PC-3 (cell line): Measurements from ENCODE around the gene NOL4L. TPM values are rescaled to one million over a fixed set of nuclear protein-coding genes. Genes with fewer than 3 reads are reported as not detected.

Experiments
- ATAC-seq: fragments of 200-7000 bp; cut with Tn5 transposase; 2 replicates; pipeline ENCODE4 v1.9.1; 2020; ENCODE audit warnings: mild to moderate bottlenecking, moderate library complexity
- BruUV-seq: library from RNA; stranded (reverse); fragments of 400-500 nt; replicated peaks from 2 replicates; lab custom pipeline; 2021; lab: Mats Ljungman, UMichigan
- CTCF ChIA-PET: fragments of 300-600 bp; sonication (Branson Sonifier 250); formaldehyde crosslinking; loops from one replicate; lab custom pipeline; 2022; ENCODE audit warnings: antibody characterized with exemption; lab: Charles Lee
- POLR2A ChIA-PET: fragments of 300-600 bp; sonication (Branson Sonifier 250); formaldehyde crosslinking; loops from one replicate; lab custom pipeline; 2022; ENCODE audit warnings: antibody characterized with exemption; ENCODE audit not compliant: unreplicated experiment; lab: Charles Lee
- DNase-seq: peaks from one replicate; pipeline ENCODE4 v3.0.0-alpha.2; 2015
- H2AFZ ChIP-seq: fragments of 300-600 bp; sonication (generic); 2 replicates; pipeline ENCODE4 v1.6.0; 2016; ENCODE audit warnings: antibody characterized with exemption, low read length
- H3F3A ChIP-seq: fragments of 300-600 bp; sonication (generic); one replicate; pipeline ENCODE4 v1.6.0; 2017; ENCODE audit warnings: antibody characterized with exemption, low read length, control low read depth, mild to moderate bottlenecking; ENCODE audit not compliant: unreplicated experiment
- H3K27ac ChIP-seq: fragments of 300-600 bp; sonication (generic); 2 replicates; pipeline ENCODE4 v1.5.1; 2016; ENCODE audit warnings: mild to moderate bottlenecking, low read length
- H3K27me3 ChIP-seq: fragments of 300-600 bp; sonication (generic); 2 replicates; pipeline ENCODE4 v1.6.1; 2016; ENCODE audit warnings: low read length, mixed read lengths
- H3K36me3 ChIP-seq: fragments of 300-600 bp; sonication (generic); 2 replicates; pipeline ENCODE4 v1.6.1; 2016; ENCODE audit warnings: low read depth, mixed run types, low read length, mixed read lengths
- H3K4me1 ChIP-seq: fragments of 300-600 bp; sonication (generic); 2 replicates; pipeline ENCODE4 v1.5.1; 2016; ENCODE audit warnings: low read length; ENCODE audit not compliant: insufficient read depth
- H3K4me2 ChIP-seq: fragments of 300-600 bp; sonication (generic); 2 replicates; pipeline ENCODE4 v1.6.0; 2016; ENCODE audit warnings: low read length
- H3K4me3 ChIP-seq: fragments of 300-600 bp; sonication (generic); 2 replicates; pipeline ENCODE4 v1.5.1; 2016; ENCODE audit warnings: mild to moderate bottlenecking, low read length, mixed read lengths
- H3K79me2 ChIP-seq: fragments of 300-600 bp; sonication (generic); 2 replicates; pipeline ENCODE4 v1.6.1; 2017; ENCODE audit warnings: low read length, mixed read lengths
- H3K9ac ChIP-seq: fragments of 300-600 bp; sonication (generic); 2 replicates; pipeline ENCODE4 v1.6.0; 2016; ENCODE audit warnings: mild to moderate bottlenecking, low read length
- H3K9me2 ChIP-seq: fragments of 300-600 bp; sonication (generic); replicated peaks from 2 replicates; pipeline ENCODE4 v1.6.1; 2016; ENCODE audit warnings: mixed run types, low read length, mixed read lengths
- H3K9me3 ChIP-seq: fragments of 300-600 bp; sonication (generic); 2 replicates; pipeline ENCODE4 v1.6.1; 2016; ENCODE audit warnings: low read length, mixed read lengths
- H4K20me1 ChIP-seq: fragments of 300-600 bp; sonication (generic); 2 replicates; pipeline ENCODE4 v1.6.1; 2016; ENCODE audit warnings: low read length, mixed read lengths
- EZH2 ChIP-seq: fragments of 300-600 bp; sonication (generic); IDR thresholded peaks from one replicate; pipeline ENCODE4 v1.6.1; 2017; ENCODE audit warnings: antibody characterized with exemption, mild to moderate bottlenecking, low read length; ENCODE audit not compliant: unreplicated experiment
- EZH2phosphoT487 ChIP-seq: fragments of 300-600 bp; sonication (generic); IDR thresholded peaks from 2 replicates; pipeline ENCODE4 v1.6.1; 2018; ENCODE audit warnings: mild to moderate bottlenecking, antibody characterized with exemption, low read length, borderline replicate concordance
- intact Hi-C: fragments of 100-400 bp; cut with micrococcal nuclease; formaldehyde crosslinking; loops from 2 replicates; pipeline ENCODE4 v1.9.0; 2023
- total RNA-seq: library from RNA; depleted of rRNA; stranded (reverse); fragments of >200 nt; gene quantifications from 2 replicates; pipeline ENCODE4 v1.2.3, GENCODE V29; 2014
- TF ChIP-seq, protein P1 (sequence below): fragments of 300-600 bp; sonication (generic); conservative IDR thresholded peaks from 2 replicates; pipeline ENCODE4 v1.5.1; 2017; ENCODE audit warnings: antibody characterized with exemption, low read depth, mild to moderate bottlenecking, low read length

The NOL4L gene
- total RNA-seq, 1 experiment from 2014 or later = 7.3 TPM

DNA sequence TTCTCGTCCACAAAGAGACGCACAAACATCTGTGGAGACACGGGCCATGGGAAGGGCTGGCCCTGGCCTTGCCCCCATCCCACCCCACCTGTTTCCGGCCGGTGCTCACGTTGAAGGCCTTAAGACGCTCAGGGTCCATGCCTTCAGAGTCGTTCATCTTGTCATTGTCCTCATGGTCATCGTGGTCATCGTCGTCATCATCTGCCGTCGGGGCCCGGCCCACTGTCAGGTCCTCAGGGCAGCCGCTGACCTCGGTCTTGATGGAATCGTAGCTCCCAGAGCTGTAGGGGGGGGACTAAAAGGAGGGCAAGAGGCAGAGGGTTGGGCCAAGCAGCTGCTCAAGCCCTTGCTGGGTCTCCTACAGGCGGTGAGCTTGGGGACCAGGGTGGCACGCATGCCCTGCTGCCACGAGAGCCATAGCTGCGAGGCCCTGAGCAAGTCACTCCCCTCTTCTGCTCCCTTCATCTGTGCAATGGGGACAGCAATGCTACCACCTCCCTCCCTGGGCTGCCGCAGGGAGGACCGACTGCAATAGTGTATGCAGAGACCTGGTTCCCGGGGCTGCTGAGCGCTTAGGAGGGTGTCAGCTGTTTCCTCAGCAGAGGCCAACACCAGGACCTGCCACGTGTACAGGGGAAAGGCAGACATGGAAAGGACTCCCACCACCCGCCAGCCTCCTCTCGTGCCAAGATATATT is 131.5 kb downstream of the NOL4L start:
- Histone ChIP-seq H3F3A (no peaks in the 10 kb centered on the region), H3K27me3 (no peaks in the 10 kb centered on the region), H3K36me3 (no peaks in the 10 kb centered on the region), H4K20me1 (no peaks in the 10 kb centered on the region), H3K4me3 (no peak overlapping the region), H2AFZ (no peak overlapping the region), H3K9me2 (no peaks in the 10 kb centered on the region), H3K4me2 (no peak overlapping the region), H3K79me2 (no peaks in the 10 kb centered on the region), H3K9me3 (no peaks in the 10 kb centered on the region), H3K9ac (no peak overlapping the region), H3K4me1 (peaks cover 3% of the 10 kb centered on the region; the same call in 1 of the 2 replicates), H3K27ac (no peak overlapping the region)
- POLR2A ChIA-PET = no interaction called here
- CTCF ChIA-PET = interaction anchor here (0.5 to 0.7 kb wide), 2 partner anchors 22 to 56 kb away, joined by 6 to 11 read pairs; no protein-coding TSS in a partner anchor
- no TSS peak for BruUV-seq
- DNase-seq = no peak
- TF ChIP-seq, protein P1, sequence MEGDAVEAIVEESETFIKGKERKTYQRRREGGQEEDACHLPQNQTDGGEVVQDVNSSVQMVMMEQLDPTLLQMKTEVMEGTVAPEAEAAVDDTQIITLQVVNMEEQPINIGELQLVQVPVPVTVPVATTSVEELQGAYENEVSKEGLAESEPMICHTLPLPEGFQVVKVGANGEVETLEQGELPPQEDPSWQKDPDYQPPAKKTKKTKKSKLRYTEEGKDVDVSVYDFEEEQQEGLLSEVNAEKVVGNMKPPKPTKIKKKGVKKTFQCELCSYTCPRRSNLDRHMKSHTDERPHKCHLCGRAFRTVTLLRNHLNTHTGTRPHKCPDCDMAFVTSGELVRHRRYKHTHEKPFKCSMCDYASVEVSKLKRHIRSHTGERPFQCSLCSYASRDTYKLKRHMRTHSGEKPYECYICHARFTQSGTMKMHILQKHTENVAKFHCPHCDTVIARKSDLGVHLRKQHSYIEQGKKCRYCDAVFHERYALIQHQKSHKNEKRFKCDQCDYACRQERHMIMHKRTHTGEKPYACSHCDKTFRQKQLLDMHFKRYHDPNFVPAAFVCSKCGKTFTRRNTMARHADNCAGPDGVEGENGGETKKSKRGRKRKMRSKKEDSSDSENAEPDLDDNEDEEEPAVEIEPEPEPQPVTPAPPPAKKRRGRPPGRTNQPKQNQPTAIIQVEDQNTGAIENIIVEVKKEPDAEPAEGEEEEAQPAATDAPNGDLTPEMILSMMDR = no peak
- TF ChIP-seq EZH2phosphoT487 (no peak), EZH2 (no peak)
- no peak for ATAC-seq
- intact Hi-C loops = no loop called here

DNA sequence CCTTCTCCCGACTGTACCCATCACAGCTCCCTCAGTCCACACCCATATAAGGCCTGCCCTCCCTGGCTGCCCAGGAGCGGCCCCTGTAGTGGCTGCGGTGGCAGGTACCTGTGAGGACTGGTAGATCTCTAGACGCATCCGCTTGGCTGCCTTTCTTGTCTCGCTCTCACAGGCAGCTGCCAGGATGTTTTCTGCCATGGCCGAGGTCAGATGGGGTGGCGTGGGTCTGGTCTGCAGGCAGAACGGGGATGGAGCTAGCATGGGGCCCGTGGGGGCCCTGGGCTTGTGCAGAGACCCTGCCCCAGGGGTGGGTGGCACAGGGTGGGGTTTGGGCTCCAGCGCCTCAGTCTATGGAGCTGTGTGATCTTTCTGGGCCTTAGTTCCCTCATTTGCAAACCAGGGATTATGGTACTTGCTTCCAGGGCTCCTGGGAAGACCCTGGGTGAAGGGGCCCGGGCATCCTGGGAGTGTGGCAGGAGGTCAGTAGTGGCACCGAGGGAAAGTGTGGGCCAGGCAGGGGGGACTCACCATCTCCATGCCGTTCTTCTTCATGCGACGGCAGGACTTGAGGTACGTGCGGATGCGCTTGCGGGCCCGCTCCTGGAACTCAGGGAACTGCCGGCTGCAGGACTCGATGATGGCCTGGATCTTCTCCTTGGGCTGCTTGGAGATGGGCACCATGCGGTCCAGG is 132.2 kb downstream of the NOL4L start:
- Histone ChIP-seq H3K27me3 (no peaks in the 10 kb centered on the region), H2AFZ (no peak overlapping the region), H3K27ac (no peak overlapping the region), H3K4me1 (peaks cover 3% of the 10 kb centered on the region; the same call in 1 of the 2 replicates), H3K9me2 (no peaks in the 10 kb centered on the region), H3K36me3 (no peaks in the 10 kb centered on the region), H4K20me1 (no peaks in the 10 kb centered on the region), H3K4me3 (no peak overlapping the region), H3F3A (no peaks in the 10 kb centered on the region), H3K9ac (no peak overlapping the region), H3K79me2 (no peaks in the 10 kb centered on the region), H3K9me3 (no peaks in the 10 kb centered on the region), H3K4me2 (no peak overlapping the region)
- intact Hi-C loops = no loop called here
- BruUV-seq = no TSS peak
- TF ChIP-seq, protein P1 = no peak
- TF ChIP-seq EZH2 (no peak), EZH2phosphoT487 (no peak)
- DNase-seq (no peak), ATAC-seq (no peak)
- ChIA-PET CTCF (no interaction called here), POLR2A (no interaction called here)
